NT2/D1 (cell line): ENCODE results near the gene APAF1.

ENCODE experiments used
- DNase-seq: peaks from one replicate; pipeline ENCODE4 v3.0.0-alpha.2; 2011; ENCODE audit warnings: low read depth, low spot score
- H3K27me3 ChIP-seq: 2 replicates; pipeline ENCODE4 v1.6.0; 2011; ENCODE audit warnings: mild to moderate bottlenecking; ENCODE audit not compliant: insufficient read length, insufficient read depth
- H3K36me3 ChIP-seq: 2 replicates; pipeline ENCODE4 v1.6.1; 2011; ENCODE audit warnings: mild to moderate bottlenecking, low read length, mixed read lengths; ENCODE audit not compliant: insufficient read depth, insufficient read length
- H3K4me1 ChIP-seq: 2 replicates; pipeline ENCODE4 v1.5.1; 2011; ENCODE audit not compliant: insufficient read depth, insufficient read length
- H3K4me3 ChIP-seq: 2 replicates; pipeline ENCODE4 v1.5.1; 2011; ENCODE audit warnings: low read depth; ENCODE audit not compliant: insufficient read length
- H3K9ac ChIP-seq: 2 replicates; pipeline ENCODE4 v1.6.0; 2011; ENCODE audit warnings: low read depth; ENCODE audit not compliant: insufficient read length
- H3K9me3 ChIP-seq: 2 replicates; pipeline ENCODE4 v1.5.1; 2011; ENCODE audit warnings: mild to moderate bottlenecking, low read length; ENCODE audit not compliant: insufficient read depth
- SUZ12 ChIP-seq: IDR thresholded peaks from 2 replicates; pipeline ENCODE4 v1.6.1; 2011; ENCODE audit not compliant: insufficient read length, insufficient read depth; ENCODE audit errors: extremely low read depth
- YY1 ChIP-seq: IDR thresholded peaks from 2 replicates; pipeline ENCODE4 v1.6.1; 2011; ENCODE audit not compliant: insufficient read length, insufficient read depth
- ZNF274 ChIP-seq: IDR thresholded peaks from 2 replicates; pipeline ENCODE4 v1.6.1; 2011; ENCODE audit warnings: mild to moderate bottlenecking, low read depth, low read length

APAF1 gene

GRCh38 chr12:98646294-98647090, 1.4 kb downstream of the APAF1 start:
- no peak for DNase-seq
- no peaks in the 10 kb centered on the region for H3K4me1 ChIP-seq
- no peaks in the 10 kb centered on the region for H3K27me3 ChIP-seq
- TF ChIP-seq ZNF274 (no peak), YY1 (no peak), SUZ12 (no peak)
- H3K9me3 ChIP-seq = no peaks in the 10 kb centered on the region
- H3K36me3 ChIP-seq = peaks cover 36% of the 10 kb centered on the region
- H3K9ac ChIP-seq = no peak overlapping the region
- peak overlapping the region; percentile 5 for H3K4me3 ChIP-seq

GRCh38 chr12:98651328-98651727, 6.2 kb downstream of the APAF1 start:
- DNase-seq = no peak
- no peak overlapping the region for H3K4me3 ChIP-seq
- H3K27me3 ChIP-seq = no peaks in the 10 kb centered on the region
- no peaks in the 10 kb centered on the region for H3K4me1 ChIP-seq
- peaks cover 49% of the 10 kb centered on the region for H3K36me3 ChIP-seq
- TF ChIP-seq ZNF274 = no peak
- no peak for TF ChIP-seq YY1
- no peak for TF ChIP-seq SUZ12
- H3K9me3 ChIP-seq = no peaks in the 10 kb centered on the region
- H3K9ac ChIP-seq = no peak overlapping the region

GRCh38 chr12:98653866-98654493, 8.9 kb downstream of the APAF1 start:
- peaks cover 60% of the 10 kb centered on the region for H3K36me3 ChIP-seq
- H3K9ac ChIP-seq = no peak overlapping the region
- no peak for DNase-seq
- no peak overlapping the region for H3K4me3 ChIP-seq
- no peaks in the 10 kb centered on the region for H3K4me1 ChIP-seq
- no peaks in the 10 kb centered on the region for H3K9me3 ChIP-seq
- H3K27me3 ChIP-seq = no peaks in the 10 kb centered on the region
- no peak for TF ChIP-seq SUZ12
- no peak for TF ChIP-seq ZNF274
- TF ChIP-seq YY1 = no peak

- Histone ChIP-seq H3K27me3 (no peaks in the 10 kb centered on the region), H3K36me3 (peaks cover 56% of the 10 kb centered on the region), H3K9ac (no peak overlapping the region), H3K9me3 (no peaks in the 10 kb centered on the region), H3K4me1 (no peaks in the 10 kb centered on the region), H3K4me3 (no peak overlapping the region)
- TF ChIP-seq ZNF274 (no peak), YY1 (no peak), SUZ12 (no peak)
- no peak for DNase-seq
Measured at GRCh38 chr12:98656289-98657101, 11.4 kb downstream of the APAF1 start.

- no peaks in the 10 kb centered on the region for H3K27me3 ChIP-seq
- DNase-seq = no peak
- no peaks in the 10 kb centered on the region for H3K9me3 ChIP-seq
- H3K4me3 ChIP-seq = no peak overlapping the region
- TF ChIP-seq ZNF274 (no peak), SUZ12 (no peak), YY1 (no peak)
- peaks cover 74% of the 10 kb centered on the region for H3K36me3 ChIP-seq
- H3K9ac ChIP-seq = no peak overlapping the region
- no peaks in the 10 kb centered on the region for H3K4me1 ChIP-seq
Measured at GRCh38 chr12:98660521-98660920, 15.4 kb downstream of the APAF1 start.

- no peak overlapping the region for H3K9ac ChIP-seq
- TF ChIP-seq YY1 = no peak
- no peak for TF ChIP-seq SUZ12
- H3K27me3 ChIP-seq = no peaks in the 10 kb centered on the region
- DNase-seq = no peak
- no peaks in the 10 kb centered on the region for H3K9me3 ChIP-seq
- no peak overlapping the region for H3K4me3 ChIP-seq
- H3K4me1 ChIP-seq = no peaks in the 10 kb centered on the region
- peaks cover 67% of the 10 kb centered on the region for H3K36me3 ChIP-seq
Measured at GRCh38 chr12:98669751-98670150, 24.7 kb downstream of the APAF1 start.

- H3K9me3 ChIP-seq = no peaks in the 10 kb centered on the region
- no peak for DNase-seq
- H3K4me1 ChIP-seq = no peaks in the 10 kb centered on the region
- TF ChIP-seq SUZ12 (no peak), YY1 (no peak)
- H3K4me3 ChIP-seq = no peak overlapping the region
- H3K27me3 ChIP-seq = no peaks in the 10 kb centered on the region
- H3K36me3 ChIP-seq = peaks cover 60% of the 10 kb centered on the region
- no peak overlapping the region for H3K9ac ChIP-seq
Measured at GRCh38 chr12:98671459-98671858, 26.4 kb downstream of the APAF1 start.
